ENCODE results near the gene TCF12. TPM values are rescaled to one million over a fixed set of nuclear protein-coding genes. Genes with fewer than 3 reads are reported as not detected.

Gene TCF12
- total and polyA plus RNA-seq, 7 experiments from 2014 or later = 51.3 to 99.4 (median 79.9) TPM

DNA sequence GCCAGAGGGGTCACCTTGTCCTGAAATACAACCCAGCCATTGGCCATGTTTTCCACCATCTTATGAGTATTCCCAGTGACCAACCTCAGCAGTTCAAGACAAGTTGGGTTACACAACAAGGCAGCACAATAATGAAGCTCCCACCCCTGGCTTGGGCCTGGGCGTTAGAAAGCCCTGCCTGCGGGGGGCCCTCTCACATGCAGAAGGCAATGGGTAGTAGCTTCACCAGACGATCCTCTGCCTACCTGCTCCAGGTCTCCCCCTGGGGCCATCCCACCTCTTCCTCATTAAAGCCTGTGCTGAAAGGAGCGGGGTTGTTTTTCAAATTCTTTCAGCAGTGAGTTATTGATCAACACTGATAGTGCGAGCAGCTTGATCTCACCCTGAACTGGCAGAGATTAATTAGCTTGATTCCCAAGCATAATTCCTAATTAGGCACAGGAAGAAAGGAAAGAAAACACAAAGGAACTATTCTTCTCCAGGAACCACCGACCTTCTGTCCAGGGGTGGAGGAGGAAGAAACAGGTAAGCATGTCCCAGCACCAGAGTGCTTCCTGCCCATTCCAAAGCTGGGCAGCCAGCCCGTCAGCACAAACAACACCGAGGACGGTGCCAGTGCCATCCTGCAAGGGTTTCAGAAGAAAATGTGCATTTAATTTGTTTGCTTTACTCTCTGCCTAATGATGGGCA is 378.2 kb downstream of the TCF12 start:
- Mint-ChIP-seq H3K27ac (no peak overlapping the region), H3K4me3 (no peak overlapping the region), H3K9me3 (peaks cover 0 to 19% (median 5%) of the 10 kb centered on the region in 11 donors), H3K36me3 (peaks cover 0 to 16% (median 11%) of the 10 kb centered on the region in 5 donors), H3K27me3 (no peaks in the 10 kb centered on the region), H3K4me1 (peaks cover 0 to 16% (median 0%) of the 10 kb centered on the region in 7 donors)
- ChIA-PET CTCF (no interaction called here), POLR2A (no interaction called here)
- intact Hi-C loops (cut with micrococcal nuclease) = no loop called here
- H3K27ac ChIP-seq (ENCODE audit: low read depth, low read length) = no peak overlapping the region
- no peaks in the 10 kb centered on the region for H3K9me3 ChIP-seq (ENCODE audit: control insufficient read depth in 2 of 3, low read length in 3 of 3)
- H3K36me3 ChIP-seq (ENCODE audit: control insufficient read depth in 2 of 3, insufficient read depth in 3 of 3, low read length in 3 of 3) = no peaks in the 10 kb centered on the region
- no peak overlapping the region for H3K4me3 ChIP-seq (ENCODE audit: low read length)
- ATAC-seq = no peak
- no peaks in the 10 kb centered on the region for H3K27me3 ChIP-seq (ENCODE audit: control insufficient read depth in 2 of 2, insufficient read depth in 2 of 2, low read length in 2 of 2)
- no peak for DNase-seq
- H3K4me1 ChIP-seq (ENCODE audit: control insufficient read depth in 2 of 2, insufficient read depth in 2 of 2, low read length in 2 of 2) = no peaks in the 10 kb centered on the region

DNA sequence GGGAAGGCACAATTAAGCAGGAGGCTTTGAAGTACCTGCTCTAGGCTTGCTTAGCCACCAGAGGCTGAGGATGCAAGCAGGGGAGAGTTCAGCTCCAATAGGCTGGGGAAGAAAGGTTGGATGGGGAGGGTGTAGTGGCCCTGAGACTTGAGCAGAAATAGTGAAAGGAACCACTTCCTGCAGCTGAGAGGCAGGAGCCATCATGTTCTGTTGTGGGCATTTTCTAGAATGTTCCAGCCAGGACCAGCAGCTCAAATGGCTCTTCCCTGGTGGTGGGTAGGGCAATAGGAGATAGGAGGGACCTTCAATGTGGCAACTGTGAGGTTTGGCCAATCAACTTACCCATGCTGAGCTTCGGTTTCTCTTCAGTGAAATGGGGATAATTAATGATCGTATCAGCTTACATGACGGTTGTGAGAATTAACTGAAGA is 378.7 kb downstream of the TCF12 start:
- no peak for ATAC-seq
- no peaks in the 10 kb centered on the region for H3K27me3 ChIP-seq (ENCODE audit: control insufficient read depth in 2 of 2, insufficient read depth in 2 of 2, low read length in 2 of 2)
- intact Hi-C loops (cut with micrococcal nuclease) = no loop called here
- CTCF ChIA-PET = no interaction called here
- H3K27ac Mint-ChIP-seq = no peak overlapping the region
- H3K36me3 ChIP-seq (ENCODE audit: control insufficient read depth in 2 of 3, insufficient read depth in 3 of 3, low read length in 3 of 3) = no peaks in the 10 kb centered on the region
- H3K27me3 Mint-ChIP-seq = no peaks in the 10 kb centered on the region
- POLR2A ChIA-PET = no interaction called here
- peaks cover 0 to 16% (median 0%) of the 10 kb centered on the region in 7 donors for H3K4me1 Mint-ChIP-seq
- DNase-seq = no peak
- H3K9me3 Mint-ChIP-seq = peaks cover 0 to 13% (median 2%) of the 10 kb centered on the region in 11 donors
- H3K36me3 Mint-ChIP-seq = peaks cover 0 to 10% (median 5%) of the 10 kb centered on the region in 5 donors
- no peaks in the 10 kb centered on the region for H3K4me1 ChIP-seq (ENCODE audit: control insufficient read depth in 2 of 2, insufficient read depth in 2 of 2, low read length in 2 of 2)
- H3K4me3 ChIP-seq (ENCODE audit: low read length) = no peak overlapping the region
- no peak overlapping the region for H3K27ac ChIP-seq (ENCODE audit: low read depth, low read length)
- no peaks in the 10 kb centered on the region for H3K9me3 ChIP-seq (ENCODE audit: control insufficient read depth in 2 of 3, low read length in 3 of 3)
- H3K4me3 Mint-ChIP-seq = no peak overlapping the region

DNA sequence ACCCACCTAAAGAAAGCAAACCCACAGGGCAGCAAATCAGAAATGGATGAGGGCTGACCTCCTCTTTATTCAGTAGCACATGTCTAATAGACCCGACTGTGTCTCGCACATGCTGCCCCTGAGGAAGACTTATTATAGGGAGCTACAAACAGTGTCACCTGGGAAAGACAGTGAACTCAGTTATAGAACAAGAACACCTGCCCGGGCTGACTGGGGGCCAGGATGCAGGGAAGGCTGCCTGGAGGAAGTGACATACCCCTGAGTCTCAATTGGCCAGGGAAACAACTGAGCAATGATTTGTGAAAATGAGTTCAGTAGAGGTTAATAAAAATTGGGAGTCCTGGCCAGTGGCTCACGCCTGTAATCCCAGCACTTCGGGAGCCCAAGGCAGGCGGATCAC is 379.2 kb downstream of the TCF12 start:
- Histone ChIP-seq H3K36me3 (ENCODE audit: control insufficient read depth in 2 of 3, insufficient read depth in 3 of 3, low read length in 3 of 3) (no peaks in the 10 kb centered on the region), H3K4me3 (ENCODE audit: low read length) (no peak overlapping the region), H3K27me3 (ENCODE audit: control insufficient read depth in 2 of 2, insufficient read depth in 2 of 2, low read length in 2 of 2) (no peaks in the 10 kb centered on the region), H3K4me1 (ENCODE audit: control insufficient read depth in 2 of 2, insufficient read depth in 2 of 2, low read length in 2 of 2) (no peaks in the 10 kb centered on the region), H3K27ac (ENCODE audit: low read depth, low read length) (no peak overlapping the region), H3K9me3 (ENCODE audit: control insufficient read depth in 2 of 3, low read length in 3 of 3) (no peaks in the 10 kb centered on the region)
- Mint-ChIP-seq H3K27ac (no peak overlapping the region), H3K4me1 (peaks cover 0 to 16% (median 0%) of the 10 kb centered on the region in 7 donors), H3K36me3 (peaks cover 0 to 6% (median 1%) of the 10 kb centered on the region in 5 donors), H3K27me3 (no peaks in the 10 kb centered on the region), H3K4me3 (no peak overlapping the region), H3K9me3 (peaks cover 0 to 9% (median 2%) of the 10 kb centered on the region in 11 donors)
- ATAC-seq (no peak), DNase-seq (no peak)
- intact Hi-C loops (cut with micrococcal nuclease) = no loop called here
- ChIA-PET CTCF (no interaction called here), POLR2A (no interaction called here)

DNA sequence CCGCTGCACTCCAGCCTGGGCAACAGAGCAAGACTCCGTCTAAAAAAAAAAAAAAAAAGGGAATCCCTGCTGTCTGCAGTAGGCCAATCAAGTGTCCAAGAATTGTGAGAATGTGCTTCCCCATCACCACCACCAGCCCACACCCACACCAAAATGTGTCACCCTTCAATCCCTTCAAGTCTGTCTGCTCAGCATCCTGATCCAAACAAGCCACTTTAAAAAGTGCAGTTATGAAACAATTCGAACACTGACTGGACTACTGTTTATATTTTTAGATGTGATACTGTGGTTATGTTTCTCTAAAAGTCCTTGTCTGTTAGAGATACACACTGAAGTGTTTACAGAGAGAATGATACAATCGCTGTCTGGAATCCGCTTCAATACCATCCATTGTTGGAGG is 379.8 kb downstream of the TCF12 start:
- H3K4me1 Mint-ChIP-seq = peaks cover 0 to 16% (median 0%) of the 10 kb centered on the region in 7 donors
- Histone ChIP-seq H3K27ac (ENCODE audit: low read depth, low read length) (no peak overlapping the region), H3K4me3 (ENCODE audit: low read length) (no peak overlapping the region), H3K9me3 (ENCODE audit: control insufficient read depth in 2 of 3, low read length in 3 of 3) (no peaks in the 10 kb centered on the region), H3K4me1 (ENCODE audit: control insufficient read depth in 2 of 2, insufficient read depth in 2 of 2, low read length in 2 of 2) (no peaks in the 10 kb centered on the region), H3K36me3 (ENCODE audit: control insufficient read depth in 2 of 3, insufficient read depth in 3 of 3, low read length in 3 of 3) (no peaks in the 10 kb centered on the region), H3K27me3 (ENCODE audit: control insufficient read depth in 2 of 2, insufficient read depth in 2 of 2, low read length in 2 of 2) (no peaks in the 10 kb centered on the region)
- H3K4me3 Mint-ChIP-seq = no peak overlapping the region
- ChIA-PET CTCF (no interaction called here), POLR2A (no interaction called here)
- intact Hi-C loops (cut with micrococcal nuclease) = no loop called here
- ATAC-seq (no peak), DNase-seq (no peak)
- H3K9me3 Mint-ChIP-seq = peaks cover 0 to 5% (median 0%) of the 10 kb centered on the region in 11 donors
- no peak overlapping the region for H3K27ac Mint-ChIP-seq
- H3K27me3 Mint-ChIP-seq = no peaks in the 10 kb centered on the region
- peaks cover 0 to 2% (median 0%) of the 10 kb centered on the region in 5 donors for H3K36me3 Mint-ChIP-seq

DNA sequence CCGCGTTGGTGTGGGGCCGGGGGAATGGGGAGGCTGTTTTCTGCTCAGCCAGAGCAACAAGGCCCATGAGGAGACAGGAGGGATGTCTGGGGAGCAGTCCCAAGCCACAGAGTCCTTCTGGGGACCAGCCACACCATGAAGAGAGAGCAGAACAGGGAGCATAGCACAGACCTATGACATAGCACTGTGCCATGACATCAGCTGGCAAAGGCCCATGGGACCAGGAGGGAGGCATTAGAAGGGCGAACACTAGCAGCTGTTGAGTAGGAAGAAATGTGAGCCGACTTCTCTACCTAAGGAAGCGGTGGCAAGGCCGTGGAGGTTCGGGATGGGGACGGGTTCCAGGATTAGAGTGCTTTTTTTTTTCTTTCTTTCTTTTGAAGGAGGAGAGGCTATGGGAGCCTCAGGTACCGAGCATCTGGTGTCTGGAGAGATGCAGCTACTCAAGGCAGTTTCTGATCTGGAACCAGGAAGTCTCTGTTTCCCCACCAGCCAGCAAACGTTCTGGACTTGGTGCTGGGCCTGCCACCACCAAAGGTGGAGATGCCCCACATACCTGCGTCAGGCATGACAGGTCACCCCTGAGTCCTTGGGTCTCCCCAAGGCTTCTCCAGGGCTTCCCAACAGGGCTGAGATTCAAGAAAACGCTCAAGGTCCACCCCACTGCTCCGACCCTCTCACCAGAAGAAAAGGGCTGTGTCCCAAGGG is 380.6 kb downstream of the TCF12 start:
- Histone ChIP-seq H3K27me3 (ENCODE audit: control insufficient read depth in 2 of 2, insufficient read depth in 2 of 2, low read length in 2 of 2) (no peaks in the 10 kb centered on the region), H3K4me3 (ENCODE audit: low read length) (no peak overlapping the region), H3K36me3 (ENCODE audit: control insufficient read depth in 2 of 3, insufficient read depth in 3 of 3, low read length in 3 of 3) (no peaks in the 10 kb centered on the region), H3K9me3 (ENCODE audit: control insufficient read depth in 2 of 3, low read length in 3 of 3) (no peaks in the 10 kb centered on the region), H3K4me1 (ENCODE audit: control insufficient read depth in 2 of 2, insufficient read depth in 2 of 2, low read length in 2 of 2) (no peaks in the 10 kb centered on the region), H3K27ac (ENCODE audit: low read depth, low read length) (no peak overlapping the region)
- Mint-ChIP-seq H3K27ac (no peak overlapping the region), H3K27me3 (no peaks in the 10 kb centered on the region), H3K36me3 (peaks cover 0 to 1% (median 0%) of the 10 kb centered on the region in 5 donors), H3K4me1 (peaks cover 0 to 16% (median 0%) of the 10 kb centered on the region in 7 donors), H3K4me3 (no peak overlapping the region), H3K9me3 (peaks cover 0 to 4% (median 0%) of the 10 kb centered on the region in 11 donors)
- ChIA-PET POLR2A (no interaction called here), CTCF (no interaction called here)
- intact Hi-C loops (cut with micrococcal nuclease) = no loop called here
- no peak for DNase-seq
- ATAC-seq = no peak

DNA sequence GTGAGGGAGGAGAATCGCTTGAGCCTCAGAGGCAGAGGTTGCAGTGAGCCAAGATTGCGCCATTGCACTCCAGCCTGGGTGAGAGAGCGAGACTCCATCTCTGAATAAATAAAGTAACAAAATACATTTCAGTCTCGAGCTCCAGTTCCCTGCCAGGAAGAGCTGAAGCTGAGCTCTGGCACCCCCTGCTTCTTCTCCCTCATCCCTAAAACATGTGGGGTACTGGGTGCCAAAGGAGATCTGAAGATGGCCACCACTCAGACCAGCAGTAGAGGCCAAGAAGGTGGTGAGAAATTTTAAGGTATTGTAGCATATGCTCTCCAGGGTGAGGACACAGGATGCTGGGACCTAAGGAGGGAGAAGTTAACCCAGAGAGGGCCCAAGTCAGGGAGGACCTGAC is 382.9 kb downstream of the TCF12 start:
- Histone ChIP-seq H3K27me3 (ENCODE audit: control insufficient read depth in 2 of 2, insufficient read depth in 2 of 2, low read length in 2 of 2) (no peaks in the 10 kb centered on the region), H3K9me3 (ENCODE audit: control insufficient read depth in 2 of 3, low read length in 3 of 3) (no peaks in the 10 kb centered on the region), H3K4me3 (ENCODE audit: low read length) (no peak overlapping the region), H3K4me1 (ENCODE audit: control insufficient read depth in 2 of 2, insufficient read depth in 2 of 2, low read length in 2 of 2) (peaks cover 2 to 3% of the 10 kb centered on the region in 2 donors), H3K36me3 (ENCODE audit: control insufficient read depth in 2 of 3, insufficient read depth in 3 of 3, low read length in 3 of 3) (no peaks in the 10 kb centered on the region), H3K27ac (ENCODE audit: low read depth, low read length) (no peak overlapping the region)
- ChIA-PET POLR2A (no interaction called here), CTCF (interaction anchor here (0.6 kb wide), 1 partner anchor 410 kb away, joined by 3 read pairs; no protein-coding TSS in a partner anchor)
- no peaks in the 10 kb centered on the region for H3K9me3 Mint-ChIP-seq
- H3K4me1 Mint-ChIP-seq = peaks cover 0 to 21% (median 5%) of the 10 kb centered on the region in 7 donors
- H3K4me3 Mint-ChIP-seq = no peak overlapping the region
- no peak for ATAC-seq
- H3K27ac Mint-ChIP-seq = no peak overlapping the region
- H3K27me3 Mint-ChIP-seq = peaks cover 0 to 7% (median 3%) of the 10 kb centered on the region in 5 donors
- DNase-seq = no peak
- intact Hi-C loops (cut with micrococcal nuclease) = loop anchor here in 1 of 2 donors (10.0 kb wide), 1 partner anchor 667 kb away; no protein-coding TSS in a partner anchor
- no peaks in the 10 kb centered on the region for H3K36me3 Mint-ChIP-seq
